IgD-negative memory B cell (primary cell): ENCODE data around the gene HAPLN2. TPM values are rescaled to one million over a fixed set of nuclear protein-coding genes. Genes with fewer than 3 reads are reported as not detected.
"Not testable (repeated sequence)": the region's sequence is repeated elsewhere in the genome, so short reads cannot be mapped to it uniquely, and the experiment has no call there.

ENCODE experiments used
- H3K27ac Mint-ChIP-seq, 3 donors: one replicate each; pipeline ENCODE4 v1.8.0; 2020 to 2022; ENCODE audit warnings: mild to moderate bottlenecking in 3 of 3, mixed read lengths in 3 of 3, moderate library complexity in 1 of 3
- H3K27me3 Mint-ChIP-seq: one replicate; pipeline ENCODE4 v1.8.0; 2021; ENCODE audit warnings: mixed read lengths
- H3K36me3 Mint-ChIP-seq: one replicate; pipeline ENCODE4 v1.8.0; 2020; ENCODE audit warnings: mild to moderate bottlenecking, mixed read lengths
- H3K4me1 Mint-ChIP-seq, 3 donors: one replicate each; pipeline ENCODE4 v1.8.0; 2020 to 2022; ENCODE audit warnings: mixed read lengths in 3 of 3, mild to moderate bottlenecking in 1 of 3
- H3K4me3 Mint-ChIP-seq, 4 donors: one replicate each; pipeline ENCODE4 v1.8.0; 2020 to 2022; ENCODE audit warnings: mild to moderate bottlenecking in 4 of 4, mixed read lengths in 4 of 4, moderate library complexity in 3 of 4
- H3K9me3 Mint-ChIP-seq, 3 donors: one replicate each; pipeline ENCODE4 v1.8.0; 2020 to 2021; ENCODE audit warnings: mixed read lengths in 3 of 3, mild to moderate bottlenecking in 1 of 3
- polyA plus RNA-seq: library from polyadenylated mRNA; unstranded; fragments of 300-500 nt; fragmentation: Illumina TruSeq; gene quantifications from one replicate; pipeline ENCODE4 v1.2.3, GENCODE V29; 2021

HAPLN2 gene
- polyA plus RNA-seq, 1 donor from 2014 or later = not detected

GRCh38 chr1:156598731-156599432, 20.3 kb upstream of the HAPLN2 start:
- Mint-ChIP-seq H3K27me3 (no peaks in the 10 kb centered on the region), H3K27ac (peak overlapping the region in 1 of 3 donors; percentile 31), H3K9me3 (no peaks in the 10 kb centered on the region), H3K4me3 (peak overlapping the region in 1 of 4 donors; percentile 19), H3K36me3 (peaks cover 6% of the 10 kb centered on the region), H3K4me1 (peaks cover 21 to 34% (median 26%) of the 10 kb centered on the region in 3 donors)

- H3K4me1 Mint-ChIP-seq = peaks cover 21 to 34% (median 26%) of the 10 kb centered on the region in 3 donors
- no peaks in the 10 kb centered on the region for H3K9me3 Mint-ChIP-seq
- peak overlapping the region; percentile 84 to 99 (median 98) for H3K4me3 Mint-ChIP-seq
- peak overlapping the region; percentile 39 to 73 (median 60) for H3K27ac Mint-ChIP-seq
- peaks cover 6% of the 10 kb centered on the region for H3K36me3 Mint-ChIP-seq
- H3K27me3 Mint-ChIP-seq = no peaks in the 10 kb centered on the region
These were observed 19.4 kb upstream of the HAPLN2 start for GRCh38 chr1:156599811-156600210.

GRCh38 chr1:156600733-156601121, 18.5 kb upstream of the HAPLN2 start:
- no peaks in the 10 kb centered on the region for H3K9me3 Mint-ChIP-seq
- peaks cover 25 to 30% (median 26%) of the 10 kb centered on the region in 3 donors for H3K4me1 Mint-ChIP-seq
- H3K27ac Mint-ChIP-seq = peak overlapping the region; percentile 60 to 99 (median 98)
- peaks cover 5% of the 10 kb centered on the region for H3K36me3 Mint-ChIP-seq
- no peaks in the 10 kb centered on the region for H3K27me3 Mint-ChIP-seq
- H3K4me3 Mint-ChIP-seq = peak overlapping the region; percentile 84 to 99 (median 98)

- Mint-ChIP-seq H3K27me3 (no peaks in the 10 kb centered on the region), H3K36me3 (peaks cover 4% of the 10 kb centered on the region), H3K4me3 (peak within 1 kb of the TSS; percentile 84 to 99 (median 98))
These were observed 17.9 kb upstream of the HAPLN2 start, which contains the start of gene GPATCH4 for GRCh38 chr1:156601122-156601830. Gene GPATCH4 (minus strand): TSS chr1:156601479.

GRCh38 chr1:156601892-156602291, 17.3 kb upstream of the HAPLN2 start:
- Mint-ChIP-seq H3K4me1 (peaks cover 26 to 30% (median 26%) of the 10 kb centered on the region in 3 donors), H3K9me3 (no peaks in the 10 kb centered on the region), H3K36me3 (peaks cover 2% of the 10 kb centered on the region), H3K4me3 (peak overlapping the region; percentile 84 to 99 (median 98)), H3K27me3 (no peaks in the 10 kb centered on the region), H3K27ac (peak overlapping the region; percentile 60 to 99 (median 98))

More at GRCh38 chr1:156601122-156601830, 17.9 kb upstream of the HAPLN2 start, which contains the start of gene GPATCH4:
- peak within 1 kb of the TSS; percentile 72 to 99 (median 98) for H3K27ac Mint-ChIP-seq
- no peaks in the 10 kb centered on the region for H3K9me3 Mint-ChIP-seq
- H3K4me1 Mint-ChIP-seq = peaks cover 26 to 30% (median 26%) of the 10 kb centered on the region in 3 donors

GRCh38 chr1:156602557-156602993, 16.6 kb upstream of the HAPLN2 start:
- peak overlapping the region in 2 of 4 donors; percentile 8 to 84 for H3K4me3 Mint-ChIP-seq
- no peaks in the 10 kb centered on the region for H3K27me3 Mint-ChIP-seq
- H3K27ac Mint-ChIP-seq = peak overlapping the region in 2 of 3 donors; percentile 72 to 98
- H3K4me1 Mint-ChIP-seq = peaks cover 31 to 32% (median 31%) of the 10 kb centered on the region in 3 donors
- no peaks in the 10 kb centered on the region for H3K9me3 Mint-ChIP-seq
- peaks cover 1% of the 10 kb centered on the region for H3K36me3 Mint-ChIP-seq

GRCh38 chr1:156607344-156607743, 11.9 kb upstream of the HAPLN2 start:
- not testable (repeated sequence) for H3K36me3 Mint-ChIP-seq, H3K9me3 Mint-ChIP-seq, H3K27me3 Mint-ChIP-seq
- Mint-ChIP-seq H3K27ac (peak overlapping the region in 2 of 3 donors; percentile 51 to 72), H3K4me1 (peaks cover 13 to 31% (median 23%) of the 10 kb centered on the region in 3 donors), H3K4me3 (peak overlapping the region in 3 of 4 donors; percentile 34 to 76 (median 58))

- H3K27ac Mint-ChIP-seq = peak overlapping the region in 2 of 3 donors; percentile 58 to 72
- peaks cover 1% of the 10 kb centered on the region for H3K27me3 Mint-ChIP-seq
- H3K9me3 Mint-ChIP-seq = no peaks in the 10 kb centered on the region
- H3K4me1 Mint-ChIP-seq = peaks cover 11 to 27% (median 19%) of the 10 kb centered on the region in 3 donors
- peak overlapping the region in 3 of 4 donors; percentile 59 to 88 (median 88) for H3K4me3 Mint-ChIP-seq
- H3K36me3 Mint-ChIP-seq = peaks cover 1% of the 10 kb centered on the region
These were observed 11.1 kb upstream of the HAPLN2 start for GRCh38 chr1:156608036-156608674.

- no peaks in the 10 kb centered on the region for H3K9me3 Mint-ChIP-seq
- no peak overlapping the region for H3K4me3 Mint-ChIP-seq
- peaks cover 11 to 27% (median 19%) of the 10 kb centered on the region in 3 donors for H3K4me1 Mint-ChIP-seq
- peaks cover 1% of the 10 kb centered on the region for H3K27me3 Mint-ChIP-seq
- no peak overlapping the region for H3K27ac Mint-ChIP-seq
- peaks cover 3% of the 10 kb centered on the region for H3K36me3 Mint-ChIP-seq
These were observed 10.2 kb upstream of the HAPLN2 start for GRCh38 chr1:156608981-156609380.

GRCh38 chr1:156610072-156610471, 9.1 kb upstream of the HAPLN2 start:
- not testable (repeated sequence) for H3K27me3 Mint-ChIP-seq, H3K4me3 Mint-ChIP-seq, H3K9me3 Mint-ChIP-seq, H3K36me3 Mint-ChIP-seq, H3K27ac Mint-ChIP-seq
- peaks cover 11 to 27% (median 19%) of the 10 kb centered on the region in 3 donors for H3K4me1 Mint-ChIP-seq

GRCh38 chr1:156612666-156613065, 6.5 kb upstream of the HAPLN2 start:
- Mint-ChIP-seq H3K4me3 (no peak overlapping the region), H3K27ac (no peak overlapping the region), H3K4me1 (peaks cover 6 to 16% (median 13%) of the 10 kb centered on the region in 3 donors), H3K36me3 (peaks cover 3% of the 10 kb centered on the region), H3K9me3 (no peaks in the 10 kb centered on the region), H3K27me3 (peaks cover 16% of the 10 kb centered on the region)

- Mint-ChIP-seq H3K36me3 (peaks cover 2% of the 10 kb centered on the region), H3K9me3 (no peaks in the 10 kb centered on the region), H3K27ac (no peak overlapping the region), H3K27me3 (peaks cover 27% of the 10 kb centered on the region), H3K4me1 (peaks cover 0 to 6% (median 0%) of the 10 kb centered on the region in 3 donors), H3K4me3 (no peak overlapping the region)
These were observed 3.3 kb upstream of the HAPLN2 start for GRCh38 chr1:156615946-156616345.

- Mint-ChIP-seq H3K4me3 (no peak overlapping the region), H3K9me3 (no peaks in the 10 kb centered on the region), H3K27me3 (peaks cover 27% of the 10 kb centered on the region), H3K4me1 (peaks cover 0 to 6% (median 0%) of the 10 kb centered on the region in 3 donors), H3K36me3 (peaks cover 2% of the 10 kb centered on the region), H3K27ac (no peak overlapping the region)
These were observed 2.8 kb upstream of the HAPLN2 start for GRCh38 chr1:156616463-156616862.

GRCh38 chr1:156619582-156619955, 354 bp downstream of the HAPLN2 start:
- H3K9me3 Mint-ChIP-seq = no peaks in the 10 kb centered on the region
- H3K36me3 Mint-ChIP-seq = no peaks in the 10 kb centered on the region
- H3K4me1 Mint-ChIP-seq = peaks cover 0 to 8% (median 0%) of the 10 kb centered on the region in 3 donors
- peaks cover 43% of the 10 kb centered on the region for H3K27me3 Mint-ChIP-seq
- peak overlapping the region in 1 of 4 donors; percentile 69 for H3K4me3 Mint-ChIP-seq
- H3K27ac Mint-ChIP-seq = no peak overlapping the region
